ENCODE data around the gene PRRC2B.

- no peak for TF ChIP-seq CTCF (IDR thresholded peaks at IDR 0.05)
- TF ChIP-seq POLR2A (IDR thresholded peaks at IDR 0.05): no peak
Observed at GRCh38 chr9:131475111-131475955, 81.4 kb downstream of the PRRC2B start.
